ENCODE results near the gene MACF1.

The MACF1 gene

DNA sequence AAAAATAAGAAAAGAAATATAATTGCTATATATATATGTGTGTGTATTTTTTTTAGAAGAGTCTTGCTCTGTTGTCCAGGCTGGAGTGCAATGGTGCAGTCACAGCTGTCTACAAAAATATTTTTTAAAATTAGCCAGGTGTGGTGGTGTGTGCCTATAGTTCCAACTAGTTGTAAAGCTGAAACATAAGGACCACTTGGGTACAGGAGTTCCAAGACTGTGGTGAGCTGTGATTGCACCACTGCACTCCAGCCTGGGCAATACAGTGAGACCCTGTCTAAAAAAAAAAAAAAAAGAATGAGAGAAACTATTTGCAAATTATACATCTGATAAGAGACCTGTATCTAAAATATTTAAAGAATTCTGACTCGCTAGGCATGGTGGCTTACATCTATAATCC lies 328.9 kb downstream of the MACF1 start:
- TF ChIP-seq, protein P1, sequence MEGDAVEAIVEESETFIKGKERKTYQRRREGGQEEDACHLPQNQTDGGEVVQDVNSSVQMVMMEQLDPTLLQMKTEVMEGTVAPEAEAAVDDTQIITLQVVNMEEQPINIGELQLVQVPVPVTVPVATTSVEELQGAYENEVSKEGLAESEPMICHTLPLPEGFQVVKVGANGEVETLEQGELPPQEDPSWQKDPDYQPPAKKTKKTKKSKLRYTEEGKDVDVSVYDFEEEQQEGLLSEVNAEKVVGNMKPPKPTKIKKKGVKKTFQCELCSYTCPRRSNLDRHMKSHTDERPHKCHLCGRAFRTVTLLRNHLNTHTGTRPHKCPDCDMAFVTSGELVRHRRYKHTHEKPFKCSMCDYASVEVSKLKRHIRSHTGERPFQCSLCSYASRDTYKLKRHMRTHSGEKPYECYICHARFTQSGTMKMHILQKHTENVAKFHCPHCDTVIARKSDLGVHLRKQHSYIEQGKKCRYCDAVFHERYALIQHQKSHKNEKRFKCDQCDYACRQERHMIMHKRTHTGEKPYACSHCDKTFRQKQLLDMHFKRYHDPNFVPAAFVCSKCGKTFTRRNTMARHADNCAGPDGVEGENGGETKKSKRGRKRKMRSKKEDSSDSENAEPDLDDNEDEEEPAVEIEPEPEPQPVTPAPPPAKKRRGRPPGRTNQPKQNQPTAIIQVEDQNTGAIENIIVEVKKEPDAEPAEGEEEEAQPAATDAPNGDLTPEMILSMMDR (IDR thresholded peaks at IDR 0.05; ENCODE audit: unreplicated experiment in 3 of 3): no peak
- no peaks in the 10 kb centered on the region for H3K27me3 Mint-ChIP-seq (ENCODE audit: low read depth)
- H3K9me3 Mint-ChIP-seq: no peaks in the 10 kb centered on the region
- no peak overlapping the region for H3K4me3 Mint-ChIP-seq
- peaks cover 42% of the 10 kb centered on the region for H3K36me3 Mint-ChIP-seq (ENCODE audit: low read depth)
- no peaks in the 10 kb centered on the region for H3K4me1 Mint-ChIP-seq
- H3K27ac Mint-ChIP-seq: no peak overlapping the region
